Fibroblast of lung (primary cell): Measurements from ENCODE around the gene PET100.

Experiments used
- CTCF ChIP-seq, 2 donors: IDR thresholded peaks in 1 of 2; conservative IDR thresholded peaks in 1 of 2; 1 replicate in 1 of 2; 2 replicates in 1 of 2; pipeline ENCODE4 v1.5.1; 2011 to 2012; ENCODE audit warnings: low read length in 2 of 2, control low read depth in 1 of 2, inconsistent platforms in 1 of 2, low read depth in 1 of 2, mild to moderate bottlenecking in 1 of 2
- EZH2 ChIP-seq: IDR thresholded peaks from 2 replicates; pipeline ENCODE4 v1.5.1; 2012; ENCODE audit warnings: low read length, control low read depth, mild to moderate bottlenecking; ENCODE audit errors: missing control alignments

DNA sequence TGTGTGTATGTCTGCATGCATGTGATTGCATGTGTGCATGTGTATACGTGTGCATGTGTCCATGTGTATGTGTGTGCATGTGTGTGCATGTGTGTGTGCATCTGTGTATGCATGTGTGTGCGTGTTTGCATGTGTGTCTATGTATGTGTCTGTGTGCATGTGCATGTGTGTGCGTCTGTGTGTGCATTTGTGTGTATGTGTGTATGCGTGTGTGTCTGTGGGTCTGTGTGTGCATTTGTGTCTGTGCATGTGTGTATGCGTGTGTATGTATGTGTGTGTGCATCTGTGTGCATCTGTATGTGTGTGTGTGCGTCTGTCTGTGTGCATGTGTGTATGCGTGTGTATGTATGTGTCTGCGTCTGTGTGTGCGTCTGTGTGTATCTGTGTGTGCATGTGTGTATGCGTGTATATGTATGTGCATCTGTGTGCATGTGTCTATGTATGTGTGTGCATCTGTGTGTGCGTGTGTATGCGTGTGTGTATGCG is 10.3 kb downstream of the PET100 start:
- TF ChIP-seq CTCF (conservative IDR thresholded peaks at IDR 0.05 in 1 of 2, IDR thresholded peaks at IDR 0.05 in 1 of 2; ENCODE audit: low read depth in 1 of 2, low read length in 2 of 2) = no peak
- TF ChIP-seq EZH2 = no peak
